ENCODE data around the gene WDR43. TPM values are rescaled to one million over a fixed set of nuclear protein-coding genes. Genes with fewer than 3 reads are reported as not detected.

The WDR43 gene
- total and polyA plus RNA-seq, 4 donors, result 11.1 to 43.1 (median 17.5) TPM

DNA sequence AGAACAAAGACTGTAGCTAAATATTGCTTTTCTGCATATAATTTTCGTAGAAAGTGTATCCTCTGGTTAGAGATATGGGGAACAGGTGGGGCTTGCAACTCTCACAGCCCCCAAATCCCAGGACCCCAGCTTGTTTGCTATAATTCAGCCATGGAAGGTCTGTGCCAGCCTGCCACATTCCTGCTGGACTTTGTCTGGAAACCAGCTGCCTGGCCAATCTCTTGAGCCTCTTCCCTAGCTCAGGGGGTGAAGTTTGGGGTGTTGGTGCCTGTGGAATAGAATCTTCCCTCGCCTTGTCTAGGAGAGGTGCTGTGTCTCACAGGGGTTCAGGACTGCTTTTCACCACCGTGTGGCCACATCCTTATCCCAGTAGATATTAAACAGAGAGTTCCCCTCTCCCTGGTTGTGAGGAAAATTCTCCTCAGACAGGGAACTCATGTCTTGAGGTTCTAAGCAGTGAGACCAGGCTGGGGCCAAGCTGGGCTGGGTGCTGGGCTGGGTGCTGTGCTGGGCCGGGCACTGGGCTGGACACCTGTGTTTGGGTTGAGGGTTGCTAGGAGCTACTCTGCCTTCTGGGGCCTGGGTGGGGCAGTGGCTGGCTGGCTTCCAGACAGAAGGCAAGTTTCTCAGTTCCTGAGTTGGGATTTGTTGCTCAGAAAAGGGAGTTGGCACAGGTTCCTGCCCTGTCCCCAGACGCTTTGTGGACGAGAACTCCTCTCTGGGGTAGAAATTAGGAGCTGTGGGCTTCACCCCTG lies 98.9 kb downstream of the WDR43 start:
- H3K4me3 ChIP-seq (ENCODE audit: low read depth in 1 of 3, low read length in 3 of 3), result no peak overlapping the region
- no peaks in the 10 kb centered on the region for H3K9me3 ChIP-seq (ENCODE audit: control insufficient read depth in 4 of 4, low read length in 3 of 4)
- no peak for DNase-seq (ENCODE audit: low spot score)
- no peak overlapping the region for H3K9ac ChIP-seq (ENCODE audit: low read depth in 1 of 2, low read length in 2 of 2)
- 76% methylated on average over 6 of the region's 6 CpGs for WGBS
- no peaks in the 10 kb centered on the region for H3K4me1 ChIP-seq (ENCODE audit: control insufficient read depth in 4 of 4, insufficient read depth in 4 of 4, low read length in 3 of 4)
- H3K36me3 ChIP-seq (ENCODE audit: control insufficient read depth in 4 of 4, insufficient read depth in 3 of 4, low read depth in 1 of 4, low read length in 3 of 4), result no peaks in the 10 kb centered on the region
- peaks cover 0 to 3% (median 0%) of the 10 kb centered on the region in 4 donors for H3K27me3 ChIP-seq (ENCODE audit: control insufficient read depth in 4 of 4, insufficient read depth in 4 of 4, low read length in 3 of 4)
- H3K27ac ChIP-seq (ENCODE audit: low read depth in 1 of 2, low read length in 2 of 2), result no peak overlapping the region
- TF ChIP-seq HNF4G (IDR thresholded peaks at IDR 0.05) (no peak), YY1 (IDR thresholded peaks at IDR 0.05) (no peak), NR2F2 (IDR thresholded peaks at IDR 0.05) (no peak), FOXA1 (IDR thresholded peaks at IDR 0.05) (no peak), JUND (IDR thresholded peaks at IDR 0.05) (no peak), RAD21 (IDR thresholded peaks at IDR 0.05) (no peak), TAF1 (conservative IDR thresholded peaks at IDR 0.05) (no peak), FOXA2 (IDR thresholded peaks at IDR 0.05) (no peak), GABPA (IDR thresholded peaks at IDR 0.05 in 1 of 2, conservative IDR thresholded peaks at IDR 0.05 in 1 of 2) (no peak), HNF4A (conservative IDR thresholded peaks at IDR 0.05) (no peak), RXRA (IDR thresholded peaks at IDR 0.05) (no peak), EGR1 (IDR thresholded peaks at IDR 0.05; ENCODE audit: low read depth in 2 of 2) (no peak), SP1 (IDR thresholded peaks at IDR 0.05) (no peak)
- TF ChIP-seq, protein P1, sequence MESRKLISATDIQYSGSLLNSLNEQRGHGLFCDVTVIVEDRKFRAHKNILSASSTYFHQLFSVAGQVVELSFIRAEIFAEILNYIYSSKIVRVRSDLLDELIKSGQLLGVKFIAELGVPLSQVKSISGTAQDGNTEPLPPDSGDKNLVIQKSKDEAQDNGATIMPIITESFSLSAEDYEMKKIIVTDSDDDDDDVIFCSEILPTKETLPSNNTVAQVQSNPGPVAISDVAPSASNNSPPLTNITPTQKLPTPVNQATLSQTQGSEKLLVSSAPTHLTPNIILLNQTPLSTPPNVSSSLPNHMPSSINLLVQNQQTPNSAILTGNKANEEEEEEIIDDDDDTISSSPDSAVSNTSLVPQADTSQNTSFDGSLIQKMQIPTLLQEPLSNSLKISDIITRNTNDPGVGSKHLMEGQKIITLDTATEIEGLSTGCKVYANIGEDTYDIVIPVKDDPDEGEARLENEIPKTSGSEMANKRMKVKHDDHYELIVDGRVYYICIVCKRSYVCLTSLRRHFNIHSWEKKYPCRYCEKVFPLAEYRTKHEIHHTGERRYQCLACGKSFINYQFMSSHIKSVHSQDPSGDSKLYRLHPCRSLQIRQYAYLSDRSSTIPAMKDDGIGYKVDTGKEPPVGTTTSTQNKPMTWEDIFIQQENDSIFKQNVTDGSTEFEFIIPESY (IDR thresholded peaks at IDR 0.05), result no peak
- TF ChIP-seq, protein P2, sequence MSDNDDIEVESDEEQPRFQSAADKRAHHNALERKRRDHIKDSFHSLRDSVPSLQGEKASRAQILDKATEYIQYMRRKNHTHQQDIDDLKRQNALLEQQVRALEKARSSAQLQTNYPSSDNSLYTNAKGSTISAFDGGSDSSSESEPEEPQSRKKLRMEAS (IDR thresholded peaks at IDR 0.05), result no peak
- TF ChIP-seq, protein P3, sequence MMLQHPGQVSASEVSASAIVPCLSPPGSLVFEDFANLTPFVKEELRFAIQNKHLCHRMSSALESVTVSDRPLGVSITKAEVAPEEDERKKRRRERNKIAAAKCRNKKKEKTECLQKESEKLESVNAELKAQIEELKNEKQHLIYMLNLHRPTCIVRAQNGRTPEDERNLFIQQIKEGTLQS (IDR thresholded peaks at IDR 0.05), result no peak
- TF ChIP-seq, protein P4, sequence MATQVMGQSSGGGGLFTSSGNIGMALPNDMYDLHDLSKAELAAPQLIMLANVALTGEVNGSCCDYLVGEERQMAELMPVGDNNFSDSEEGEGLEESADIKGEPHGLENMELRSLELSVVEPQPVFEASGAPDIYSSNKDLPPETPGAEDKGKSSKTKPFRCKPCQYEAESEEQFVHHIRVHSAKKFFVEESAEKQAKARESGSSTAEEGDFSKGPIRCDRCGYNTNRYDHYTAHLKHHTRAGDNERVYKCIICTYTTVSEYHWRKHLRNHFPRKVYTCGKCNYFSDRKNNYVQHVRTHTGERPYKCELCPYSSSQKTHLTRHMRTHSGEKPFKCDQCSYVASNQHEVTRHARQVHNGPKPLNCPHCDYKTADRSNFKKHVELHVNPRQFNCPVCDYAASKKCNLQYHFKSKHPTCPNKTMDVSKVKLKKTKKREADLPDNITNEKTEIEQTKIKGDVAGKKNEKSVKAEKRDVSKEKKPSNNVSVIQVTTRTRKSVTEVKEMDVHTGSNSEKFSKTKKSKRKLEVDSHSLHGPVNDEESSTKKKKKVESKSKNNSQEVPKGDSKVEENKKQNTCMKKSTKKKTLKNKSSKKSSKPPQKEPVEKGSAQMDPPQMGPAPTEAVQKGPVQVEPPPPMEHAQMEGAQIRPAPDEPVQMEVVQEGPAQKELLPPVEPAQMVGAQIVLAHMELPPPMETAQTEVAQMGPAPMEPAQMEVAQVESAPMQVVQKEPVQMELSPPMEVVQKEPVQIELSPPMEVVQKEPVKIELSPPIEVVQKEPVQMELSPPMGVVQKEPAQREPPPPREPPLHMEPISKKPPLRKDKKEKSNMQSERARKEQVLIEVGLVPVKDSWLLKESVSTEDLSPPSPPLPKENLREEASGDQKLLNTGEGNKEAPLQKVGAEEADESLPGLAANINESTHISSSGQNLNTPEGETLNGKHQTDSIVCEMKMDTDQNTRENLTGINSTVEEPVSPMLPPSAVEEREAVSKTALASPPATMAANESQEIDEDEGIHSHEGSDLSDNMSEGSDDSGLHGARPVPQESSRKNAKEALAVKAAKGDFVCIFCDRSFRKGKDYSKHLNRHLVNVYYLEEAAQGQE (IDR thresholded peaks at IDR 0.05), result no peak
- TF ChIP-seq, protein P5, sequence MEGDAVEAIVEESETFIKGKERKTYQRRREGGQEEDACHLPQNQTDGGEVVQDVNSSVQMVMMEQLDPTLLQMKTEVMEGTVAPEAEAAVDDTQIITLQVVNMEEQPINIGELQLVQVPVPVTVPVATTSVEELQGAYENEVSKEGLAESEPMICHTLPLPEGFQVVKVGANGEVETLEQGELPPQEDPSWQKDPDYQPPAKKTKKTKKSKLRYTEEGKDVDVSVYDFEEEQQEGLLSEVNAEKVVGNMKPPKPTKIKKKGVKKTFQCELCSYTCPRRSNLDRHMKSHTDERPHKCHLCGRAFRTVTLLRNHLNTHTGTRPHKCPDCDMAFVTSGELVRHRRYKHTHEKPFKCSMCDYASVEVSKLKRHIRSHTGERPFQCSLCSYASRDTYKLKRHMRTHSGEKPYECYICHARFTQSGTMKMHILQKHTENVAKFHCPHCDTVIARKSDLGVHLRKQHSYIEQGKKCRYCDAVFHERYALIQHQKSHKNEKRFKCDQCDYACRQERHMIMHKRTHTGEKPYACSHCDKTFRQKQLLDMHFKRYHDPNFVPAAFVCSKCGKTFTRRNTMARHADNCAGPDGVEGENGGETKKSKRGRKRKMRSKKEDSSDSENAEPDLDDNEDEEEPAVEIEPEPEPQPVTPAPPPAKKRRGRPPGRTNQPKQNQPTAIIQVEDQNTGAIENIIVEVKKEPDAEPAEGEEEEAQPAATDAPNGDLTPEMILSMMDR (IDR thresholded peaks at IDR 0.05; ENCODE audit: low read depth, low read length, missing input control), result no peak

Data from liver (tissue), 9 donors.